ENCODE measurements around the gene COG7.

DNA sequence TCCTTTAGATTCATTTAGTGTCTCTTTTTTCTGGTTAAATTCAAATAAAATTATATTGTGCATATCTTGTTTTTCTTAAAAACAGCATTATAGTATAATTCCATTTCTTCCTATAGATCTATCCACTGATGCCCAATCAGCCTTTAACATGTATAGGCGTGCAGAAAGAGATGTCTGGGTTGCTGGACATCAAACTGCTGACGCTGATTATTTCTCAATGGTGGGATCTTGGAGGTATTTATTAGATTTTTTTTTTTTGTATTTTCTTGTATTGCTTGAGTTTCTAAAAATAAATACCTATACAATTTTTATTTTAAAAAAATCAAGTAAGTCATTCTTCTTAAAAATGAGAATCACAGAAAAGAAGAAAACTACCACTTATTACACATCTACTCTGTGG is 50.9 kb downstream of the COG7 start:
- TF ChIP-seq EZH2 (IDR thresholded peaks at IDR 0.05; ENCODE audit: borderline replicate concordance, low read depth, low read length, severe bottlenecking) (no peak), GATA2 (IDR thresholded peaks at IDR 0.05; ENCODE audit: insufficient read depth, insufficient read length, low read depth, low read length) (no peak), POLR2AphosphoS5 (IDR thresholded peaks at IDR 0.05; ENCODE audit: insufficient read depth, low read depth, low read length) (no peak), POLR2A (IDR thresholded peaks at IDR 0.05; ENCODE audit: low read depth, low read length) (no peak), MYC (IDR thresholded peaks at IDR 0.05; ENCODE audit: low read depth, low read length) (no peak), FOS (IDR thresholded peaks at IDR 0.05; ENCODE audit: borderline replicate concordance, insufficient read depth, low read length) (no peak)
- TF ChIP-seq, protein P1, sequence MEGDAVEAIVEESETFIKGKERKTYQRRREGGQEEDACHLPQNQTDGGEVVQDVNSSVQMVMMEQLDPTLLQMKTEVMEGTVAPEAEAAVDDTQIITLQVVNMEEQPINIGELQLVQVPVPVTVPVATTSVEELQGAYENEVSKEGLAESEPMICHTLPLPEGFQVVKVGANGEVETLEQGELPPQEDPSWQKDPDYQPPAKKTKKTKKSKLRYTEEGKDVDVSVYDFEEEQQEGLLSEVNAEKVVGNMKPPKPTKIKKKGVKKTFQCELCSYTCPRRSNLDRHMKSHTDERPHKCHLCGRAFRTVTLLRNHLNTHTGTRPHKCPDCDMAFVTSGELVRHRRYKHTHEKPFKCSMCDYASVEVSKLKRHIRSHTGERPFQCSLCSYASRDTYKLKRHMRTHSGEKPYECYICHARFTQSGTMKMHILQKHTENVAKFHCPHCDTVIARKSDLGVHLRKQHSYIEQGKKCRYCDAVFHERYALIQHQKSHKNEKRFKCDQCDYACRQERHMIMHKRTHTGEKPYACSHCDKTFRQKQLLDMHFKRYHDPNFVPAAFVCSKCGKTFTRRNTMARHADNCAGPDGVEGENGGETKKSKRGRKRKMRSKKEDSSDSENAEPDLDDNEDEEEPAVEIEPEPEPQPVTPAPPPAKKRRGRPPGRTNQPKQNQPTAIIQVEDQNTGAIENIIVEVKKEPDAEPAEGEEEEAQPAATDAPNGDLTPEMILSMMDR (IDR thresholded peaks at IDR 0.05; ENCODE audit: extremely low read depth in 1 of 2, insufficient read depth in 1 of 2, low read depth in 1 of 2, low read length in 2 of 2), result no peak
- TF ChIP-seq, protein P2, sequence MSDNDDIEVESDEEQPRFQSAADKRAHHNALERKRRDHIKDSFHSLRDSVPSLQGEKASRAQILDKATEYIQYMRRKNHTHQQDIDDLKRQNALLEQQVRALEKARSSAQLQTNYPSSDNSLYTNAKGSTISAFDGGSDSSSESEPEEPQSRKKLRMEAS (IDR thresholded peaks at IDR 0.05; ENCODE audit: insufficient read depth, insufficient read length), result no peak
